ENCODE results near the gene VIL1. TPM values are rescaled to one million over a fixed set of nuclear protein-coding genes. Genes with fewer than 3 reads are reported as not detected.

VIL1 gene
- total and polyA plus RNA-seq, 2 of the 8 experiments (the other 6 are each of a cell fraction or from before 2014, with no cell fraction given): 6.2 to 7.0 TPM

GRCh38 chr2:218370410-218371063 lies 48.4 kb upstream of the VIL1 start (continued):
- TF ChIP-seq RNF2 (IDR thresholded peaks at IDR 0.05; ENCODE audit: borderline replicate concordance, low read depth, low read length, missing control alignments, poor library complexity, severe bottlenecking) (no peak), POLR2AphosphoS5 (IDR thresholded peaks at IDR 0.05; ENCODE audit: low read depth, low read length) (no peak), SUZ12 (IDR thresholded peaks at IDR 0.05; ENCODE audit: low read length) (no peak), SP4 (IDR thresholded peaks at IDR 0.05; ENCODE audit: low read length) (no peak)
- TF ChIP-seq, protein P1, sequence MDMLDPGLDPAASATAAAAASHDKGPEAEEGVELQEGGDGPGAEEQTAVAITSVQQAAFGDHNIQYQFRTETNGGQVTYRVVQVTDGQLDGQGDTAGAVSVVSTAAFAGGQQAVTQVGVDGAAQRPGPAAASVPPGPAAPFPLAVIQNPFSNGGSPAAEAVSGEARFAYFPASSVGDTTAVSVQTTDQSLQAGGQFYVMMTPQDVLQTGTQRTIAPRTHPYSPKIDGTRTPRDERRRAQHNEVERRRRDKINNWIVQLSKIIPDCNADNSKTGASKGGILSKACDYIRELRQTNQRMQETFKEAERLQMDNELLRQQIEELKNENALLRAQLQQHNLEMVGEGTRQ (IDR thresholded peaks at IDR 0.05; ENCODE audit: low read length): no peak
